ENCODE results near the gene KIAA1549.

GRCh38 chr7:138932427-138932826 lies 48.8 kb downstream of the KIAA1549 start:
- TF ChIP-seq KLF6 (CRISPR knock-in tag; IDR thresholded peaks at IDR 0.05; ENCODE audit: borderline replicate concordance), result no peak
- no peak for TF ChIP-seq ZNF239 (CRISPR knock-in tag; IDR thresholded peaks at IDR 0.05)
- no peak for TF ChIP-seq ZNF175 (CRISPR knock-in tag; IDR thresholded peaks at IDR 0.05; ENCODE audit: low read depth)
- no peak for TF ChIP-seq SMAD1 (IDR thresholded peaks at IDR 0.05; ENCODE audit: low read depth, low read length, partially characterized antibody)
- TF ChIP-seq ZNF76 (CRISPR knock-in tag; IDR thresholded peaks at IDR 0.05; ENCODE audit: borderline replicate concordance), result no peak
- no peak for TF ChIP-seq ZKSCAN1 (IDR thresholded peaks at IDR 0.05; ENCODE audit: low read depth, low read length)
- no peak for TF ChIP-seq CHCHD3 (CRISPR knock-in tag; IDR thresholded peaks at IDR 0.05)
- no peak for TF ChIP-seq LEF1 (IDR thresholded peaks at IDR 0.05)
- TF ChIP-seq, protein P1, sequence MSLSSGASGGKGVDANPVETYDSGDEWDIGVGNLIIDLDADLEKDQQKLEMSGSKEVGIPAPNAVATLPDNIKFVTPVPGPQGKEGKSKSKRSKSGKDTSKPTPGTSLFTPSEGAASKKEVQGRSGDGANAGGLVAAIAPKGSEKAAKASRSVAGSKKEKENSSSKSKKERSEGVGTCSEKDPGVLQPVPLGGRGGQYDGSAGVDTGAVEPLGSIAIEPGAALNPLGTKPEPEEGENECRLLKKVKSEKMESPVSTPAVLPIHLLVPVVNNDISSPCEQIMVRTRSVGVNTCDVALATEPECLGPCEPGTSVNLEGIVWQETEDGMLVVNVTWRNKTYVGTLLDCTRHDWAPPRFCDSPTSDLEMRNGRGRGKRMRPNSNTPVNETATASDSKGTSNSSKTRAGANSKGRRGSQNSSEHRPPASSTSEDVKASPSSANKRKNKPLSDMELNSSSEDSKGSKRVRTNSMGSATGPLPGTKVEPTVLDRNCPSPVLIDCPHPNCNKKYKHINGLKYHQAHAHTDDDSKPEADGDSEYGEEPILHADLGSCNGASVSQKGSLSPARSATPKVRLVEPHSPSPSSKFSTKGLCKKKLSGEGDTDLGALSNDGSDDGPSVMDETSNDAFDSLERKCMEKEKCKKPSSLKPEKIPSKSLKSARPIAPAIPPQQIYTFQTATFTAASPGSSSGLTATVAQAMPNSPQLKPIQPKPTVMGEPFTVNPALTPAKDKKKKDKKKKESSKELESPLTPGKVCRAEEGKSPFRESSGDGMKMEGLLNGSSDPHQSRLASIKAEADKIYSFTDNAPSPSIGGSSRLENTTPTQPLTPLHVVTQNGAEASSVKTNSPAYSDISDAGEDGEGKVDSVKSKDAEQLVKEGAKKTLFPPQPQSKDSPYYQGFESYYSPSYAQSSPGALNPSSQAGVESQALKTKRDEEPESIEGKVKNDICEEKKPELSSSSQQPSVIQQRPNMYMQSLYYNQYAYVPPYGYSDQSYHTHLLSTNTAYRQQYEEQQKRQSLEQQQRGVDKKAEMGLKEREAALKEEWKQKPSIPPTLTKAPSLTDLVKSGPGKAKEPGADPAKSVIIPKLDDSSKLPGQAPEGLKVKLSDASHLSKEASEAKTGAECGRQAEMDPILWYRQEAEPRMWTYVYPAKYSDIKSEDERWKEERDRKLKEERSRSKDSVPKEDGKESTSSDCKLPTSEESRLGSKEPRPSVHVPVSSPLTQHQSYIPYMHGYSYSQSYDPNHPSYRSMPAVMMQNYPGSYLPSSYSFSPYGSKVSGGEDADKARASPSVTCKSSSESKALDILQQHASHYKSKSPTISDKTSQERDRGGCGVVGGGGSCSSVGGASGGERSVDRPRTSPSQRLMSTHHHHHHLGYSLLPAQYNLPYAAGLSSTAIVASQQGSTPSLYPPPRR (CRISPR knock-in tag; IDR thresholded peaks at IDR 0.05; ENCODE audit: borderline replicate concordance), result no peak
- no peak for TF ChIP-seq ETV5 (CRISPR knock-in tag; IDR thresholded peaks at IDR 0.05; ENCODE audit: low read depth)
- TF ChIP-seq ZZZ3 (IDR thresholded peaks at IDR 0.05), result no peak
